ENCODE results near the gene AGAP1. TPM values are rescaled to one million over a fixed set of nuclear protein-coding genes. Genes with fewer than 3 reads are reported as not detected.

Gene AGAP1
- total and polyA plus RNA-seq, 4 donors = 2.0 to 8.5 (median 5.4) TPM

- TF ChIP-seq ZBTB33 (IDR thresholded peaks at IDR 0.05) (no peak), MAX (IDR thresholded peaks at IDR 0.05) (no peak), NR2F2 (IDR thresholded peaks at IDR 0.05) (no peak), GABPA (IDR thresholded peaks at IDR 0.05 in 1 of 2, conservative IDR thresholded peaks at IDR 0.05 in 1 of 2) (no peak), JUND (IDR thresholded peaks at IDR 0.05) (no peak)
These were observed 105.9 kb downstream of the AGAP1 start (continued) for GRCh38 chr2:235599596-235600338.

- Histone ChIP-seq H3K27ac (ENCODE audit: low read depth in 1 of 2, low read length in 2 of 2) (no peak overlapping the region), H3K4me1 (ENCODE audit: control insufficient read depth in 4 of 4, insufficient read depth in 4 of 4, low read length in 3 of 4) (peaks cover 0 to 5% (median 0%) of the 10 kb centered on the region in 4 donors), H3K36me3 (ENCODE audit: control insufficient read depth in 4 of 4, insufficient read depth in 3 of 4, low read depth in 1 of 4, low read length in 3 of 4) (no peaks in the 10 kb centered on the region), H3K9me3 (ENCODE audit: control insufficient read depth in 4 of 4, low read length in 3 of 4) (no peaks in the 10 kb centered on the region), H3K9ac (ENCODE audit: low read depth in 1 of 2, low read length in 2 of 2) (no peak overlapping the region), H3K27me3 (ENCODE audit: control insufficient read depth in 4 of 4, insufficient read depth in 4 of 4, low read length in 3 of 4) (no peaks in the 10 kb centered on the region), H3K4me3 (ENCODE audit: low read depth in 1 of 3, low read length in 3 of 3) (no peak overlapping the region)
- TF ChIP-seq EGR1 (IDR thresholded peaks at IDR 0.05; ENCODE audit: low read depth in 2 of 2) (no peak), FOXA2 (IDR thresholded peaks at IDR 0.05) (no peak), HNF4A (conservative IDR thresholded peaks at IDR 0.05) (no peak), RXRA (IDR thresholded peaks at IDR 0.05) (no peak), HNF4G (IDR thresholded peaks at IDR 0.05) (no peak), SP1 (IDR thresholded peaks at IDR 0.05) (no peak), JUND (IDR thresholded peaks at IDR 0.05) (no peak), RAD21 (IDR thresholded peaks at IDR 0.05) (no peak), MAX (IDR thresholded peaks at IDR 0.05) (no peak)
- whole genome bisulfite sequencing = 89% methylated on average over 4 of the region's 4 CpGs
- DNase-seq (ENCODE audit: low spot score) = no peak
These were observed 106.6 kb downstream of the AGAP1 start for GRCh38 chr2:235600406-235600805.

GRCh38 chr2:235600926-235601325, 107.1 kb downstream of the AGAP1 start:
- no peak for DNase-seq (ENCODE audit: low spot score)

More at GRCh38 chr2:235600926-235601325, 107.1 kb downstream of the AGAP1 start:
- H3K36me3 ChIP-seq (ENCODE audit: control insufficient read depth in 4 of 4, insufficient read depth in 3 of 4, low read depth in 1 of 4, low read length in 3 of 4) = no peaks in the 10 kb centered on the region
- no peak for TF ChIP-seq GABPA (IDR thresholded peaks at IDR 0.05 in 1 of 2, conservative IDR thresholded peaks at IDR 0.05 in 1 of 2)
- TF ChIP-seq TAF1 (conservative IDR thresholded peaks at IDR 0.05) = no peak
- TF ChIP-seq CTCF (IDR thresholded peaks at IDR 0.05; ENCODE audit: low read depth, low read length, missing input control) = no peak
- TF ChIP-seq FOXA2 (IDR thresholded peaks at IDR 0.05) = no peak
- TF ChIP-seq JUND (IDR thresholded peaks at IDR 0.05) = no peak
- TF ChIP-seq YY1 (IDR thresholded peaks at IDR 0.05) = no peak
- no peak for TF ChIP-seq RXRA (IDR thresholded peaks at IDR 0.05)
- TF ChIP-seq EGR1 (IDR thresholded peaks at IDR 0.05; ENCODE audit: low read depth in 2 of 2) = no peak
- no peak for TF ChIP-seq NR2F2 (IDR thresholded peaks at IDR 0.05)
- no peak for TF ChIP-seq REST (IDR thresholded peaks at IDR 0.05)
- no peak for TF ChIP-seq ATF3 (IDR thresholded peaks at IDR 0.05)
- no peak for TF ChIP-seq FOXA1 (IDR thresholded peaks at IDR 0.05)
- no peak for TF ChIP-seq MAX (IDR thresholded peaks at IDR 0.05)
- TF ChIP-seq SP1 (IDR thresholded peaks at IDR 0.05) = no peak
- no peak for TF ChIP-seq ZBTB33 (IDR thresholded peaks at IDR 0.05)
- no peak for TF ChIP-seq HNF4G (IDR thresholded peaks at IDR 0.05)
- no peak overlapping the region for H3K27ac ChIP-seq (ENCODE audit: low read depth in 1 of 2, low read length in 2 of 2)
- no peaks in the 10 kb centered on the region for H3K27me3 ChIP-seq (ENCODE audit: control insufficient read depth in 4 of 4, insufficient read depth in 4 of 4, low read length in 3 of 4)
- peaks cover 0 to 5% (median 0%) of the 10 kb centered on the region in 4 donors for H3K4me1 ChIP-seq (ENCODE audit: control insufficient read depth in 4 of 4, insufficient read depth in 4 of 4, low read length in 3 of 4)
- no peak overlapping the region for H3K4me3 ChIP-seq (ENCODE audit: low read depth in 1 of 3, low read length in 3 of 3)
- H3K9me3 ChIP-seq (ENCODE audit: control insufficient read depth in 4 of 4, low read length in 3 of 4) = no peaks in the 10 kb centered on the region
- 77% methylated on average over 5 of the region's 5 CpGs for WGBS
- H3K9ac ChIP-seq (ENCODE audit: low read depth in 1 of 2, low read length in 2 of 2) = no peak overlapping the region

Data from liver (tissue), 9 donors.